ENCODE data around the gene CCDC12.

DNA sequence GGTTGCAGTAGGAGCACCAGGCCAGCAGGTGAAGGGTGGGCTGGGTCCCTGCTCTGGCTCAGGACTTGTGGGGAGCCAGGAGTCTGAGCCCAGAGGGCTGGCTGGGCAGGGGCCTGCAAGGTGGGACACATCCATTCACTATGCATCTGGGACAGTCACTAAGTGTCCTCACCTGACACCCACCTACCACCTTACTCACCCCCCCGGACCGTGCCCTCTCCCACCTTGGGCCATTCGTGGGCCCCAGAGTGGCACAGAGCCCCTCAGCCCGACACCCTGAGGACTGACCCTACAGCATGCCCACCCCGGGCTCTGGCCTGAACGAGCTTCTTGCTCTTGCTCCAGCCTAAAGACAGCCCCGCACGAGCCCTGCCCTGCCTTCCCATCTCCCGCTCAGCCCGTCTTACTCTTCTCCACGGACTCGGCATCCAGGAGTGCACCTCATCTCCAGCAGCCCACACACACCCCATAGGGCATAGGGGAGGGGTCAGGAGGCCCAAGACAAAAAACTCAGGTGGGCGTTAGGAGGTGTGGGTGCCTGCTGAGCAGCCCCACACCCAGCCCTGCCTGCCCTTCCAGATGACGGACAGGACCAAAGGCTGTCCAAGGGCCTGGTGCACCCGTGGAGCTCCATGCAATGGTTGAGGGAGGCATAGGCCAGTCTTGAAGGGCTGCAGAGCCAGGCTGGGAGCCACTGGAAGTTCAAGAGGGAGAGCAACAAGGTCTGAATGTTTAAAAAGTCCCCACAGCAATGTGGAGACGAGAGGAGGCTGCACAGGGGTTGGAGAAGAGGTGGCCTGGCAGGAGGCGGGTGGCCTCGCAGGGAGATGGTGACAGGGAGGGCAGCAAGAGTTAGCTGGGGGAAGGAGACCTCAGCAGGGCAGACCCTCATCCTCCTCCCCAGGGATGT, 72.0 kb downstream of the CCDC12 start:
- no peak for TF ChIP-seq ZNF70 (CRISPR knock-in tag; IDR thresholded peaks at IDR 0.05)
- no peak for TF ChIP-seq BACH2 (CRISPR knock-in tag; IDR thresholded peaks at IDR 0.05; ENCODE audit: borderline replicate concordance)
- TF ChIP-seq, protein P1, sequence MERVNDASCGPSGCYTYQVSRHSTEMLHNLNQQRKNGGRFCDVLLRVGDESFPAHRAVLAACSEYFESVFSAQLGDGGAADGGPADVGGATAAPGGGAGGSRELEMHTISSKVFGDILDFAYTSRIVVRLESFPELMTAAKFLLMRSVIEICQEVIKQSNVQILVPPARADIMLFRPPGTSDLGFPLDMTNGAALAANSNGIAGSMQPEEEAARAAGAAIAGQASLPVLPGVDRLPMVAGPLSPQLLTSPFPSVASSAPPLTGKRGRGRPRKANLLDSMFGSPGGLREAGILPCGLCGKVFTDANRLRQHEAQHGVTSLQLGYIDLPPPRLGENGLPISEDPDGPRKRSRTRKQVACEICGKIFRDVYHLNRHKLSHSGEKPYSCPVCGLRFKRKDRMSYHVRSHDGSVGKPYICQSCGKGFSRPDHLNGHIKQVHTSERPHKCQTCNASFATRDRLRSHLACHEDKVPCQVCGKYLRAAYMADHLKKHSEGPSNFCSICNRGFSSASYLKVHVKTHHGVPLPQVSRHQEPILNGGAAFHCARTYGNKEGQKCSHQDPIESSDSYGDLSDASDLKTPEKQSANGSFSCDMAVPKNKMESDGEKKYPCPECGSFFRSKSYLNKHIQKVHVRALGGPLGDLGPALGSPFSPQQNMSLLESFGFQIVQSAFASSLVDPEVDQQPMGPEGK (CRISPR knock-in tag; IDR thresholded peaks at IDR 0.05; ENCODE audit: borderline replicate concordance), result no peak
- TF ChIP-seq ISL1 (CRISPR knock-in tag; IDR thresholded peaks at IDR 0.05), result no peak
- TF ChIP-seq, protein P2, sequence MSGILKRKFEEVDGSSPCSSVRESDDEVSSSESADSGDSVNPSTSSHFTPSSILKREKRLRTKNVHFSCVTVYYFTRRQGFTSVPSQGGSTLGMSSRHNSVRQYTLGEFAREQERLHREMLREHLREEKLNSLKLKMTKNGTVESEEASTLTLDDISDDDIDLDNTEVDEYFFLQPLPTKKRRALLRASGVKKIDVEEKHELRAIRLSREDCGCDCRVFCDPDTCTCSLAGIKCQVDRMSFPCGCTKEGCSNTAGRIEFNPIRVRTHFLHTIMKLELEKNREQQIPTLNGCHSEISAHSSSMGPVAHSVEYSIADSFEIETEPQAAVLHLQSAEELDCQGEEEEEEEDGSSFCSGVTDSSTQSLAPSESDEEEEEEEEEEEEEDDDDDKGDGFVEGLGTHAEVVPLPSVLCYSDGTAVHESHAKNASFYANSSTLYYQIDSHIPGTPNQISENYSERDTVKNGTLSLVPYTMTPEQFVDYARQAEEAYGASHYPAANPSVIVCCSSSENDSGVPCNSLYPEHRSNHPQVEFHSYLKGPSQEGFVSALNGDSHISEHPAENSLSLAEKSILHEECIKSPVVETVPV (CRISPR knock-in tag; IDR thresholded peaks at IDR 0.05), result no peak
- no peak for TF ChIP-seq ARNTL (CRISPR knock-in tag; IDR thresholded peaks at IDR 0.05; ENCODE audit: borderline replicate concordance, low read depth)
- TF ChIP-seq RARB (CRISPR knock-in tag; IDR thresholded peaks at IDR 0.05), result no peak
- no peak for TF ChIP-seq SNAI2 (CRISPR knock-in tag; IDR thresholded peaks at IDR 0.05)
- TF ChIP-seq ESRRG (CRISPR knock-in tag; IDR thresholded peaks at IDR 0.05), result no peak
- TF ChIP-seq ZFP30 (CRISPR knock-in tag; IDR thresholded peaks at IDR 0.05), result no peak
- TF ChIP-seq, protein P3, sequence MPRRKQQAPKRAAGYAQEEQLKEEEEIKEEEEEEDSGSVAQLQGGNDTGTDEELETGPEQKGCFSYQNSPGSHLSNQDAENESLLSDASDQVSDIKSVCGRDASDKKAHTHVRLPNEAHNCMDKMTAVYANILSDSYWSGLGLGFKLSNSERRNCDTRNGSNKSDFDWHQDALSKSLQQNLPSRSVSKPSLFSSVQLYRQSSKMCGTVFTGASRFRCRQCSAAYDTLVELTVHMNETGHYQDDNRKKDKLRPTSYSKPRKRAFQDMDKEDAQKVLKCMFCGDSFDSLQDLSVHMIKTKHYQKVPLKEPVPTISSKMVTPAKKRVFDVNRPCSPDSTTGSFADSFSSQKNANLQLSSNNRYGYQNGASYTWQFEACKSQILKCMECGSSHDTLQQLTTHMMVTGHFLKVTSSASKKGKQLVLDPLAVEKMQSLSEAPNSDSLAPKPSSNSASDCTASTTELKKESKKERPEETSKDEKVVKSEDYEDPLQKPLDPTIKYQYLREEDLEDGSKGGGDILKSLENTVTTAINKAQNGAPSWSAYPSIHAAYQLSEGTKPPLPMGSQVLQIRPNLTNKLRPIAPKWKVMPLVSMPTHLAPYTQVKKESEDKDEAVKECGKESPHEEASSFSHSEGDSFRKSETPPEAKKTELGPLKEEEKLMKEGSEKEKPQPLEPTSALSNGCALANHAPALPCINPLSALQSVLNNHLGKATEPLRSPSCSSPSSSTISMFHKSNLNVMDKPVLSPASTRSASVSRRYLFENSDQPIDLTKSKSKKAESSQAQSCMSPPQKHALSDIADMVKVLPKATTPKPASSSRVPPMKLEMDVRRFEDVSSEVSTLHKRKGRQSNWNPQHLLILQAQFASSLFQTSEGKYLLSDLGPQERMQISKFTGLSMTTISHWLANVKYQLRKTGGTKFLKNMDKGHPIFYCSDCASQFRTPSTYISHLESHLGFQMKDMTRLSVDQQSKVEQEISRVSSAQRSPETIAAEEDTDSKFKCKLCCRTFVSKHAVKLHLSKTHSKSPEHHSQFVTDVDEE (CRISPR knock-in tag; IDR thresholded peaks at IDR 0.05), result no peak
- no peak for TF ChIP-seq GLIS3 (CRISPR knock-in tag; IDR thresholded peaks at IDR 0.05)
- TF ChIP-seq, protein P4, sequence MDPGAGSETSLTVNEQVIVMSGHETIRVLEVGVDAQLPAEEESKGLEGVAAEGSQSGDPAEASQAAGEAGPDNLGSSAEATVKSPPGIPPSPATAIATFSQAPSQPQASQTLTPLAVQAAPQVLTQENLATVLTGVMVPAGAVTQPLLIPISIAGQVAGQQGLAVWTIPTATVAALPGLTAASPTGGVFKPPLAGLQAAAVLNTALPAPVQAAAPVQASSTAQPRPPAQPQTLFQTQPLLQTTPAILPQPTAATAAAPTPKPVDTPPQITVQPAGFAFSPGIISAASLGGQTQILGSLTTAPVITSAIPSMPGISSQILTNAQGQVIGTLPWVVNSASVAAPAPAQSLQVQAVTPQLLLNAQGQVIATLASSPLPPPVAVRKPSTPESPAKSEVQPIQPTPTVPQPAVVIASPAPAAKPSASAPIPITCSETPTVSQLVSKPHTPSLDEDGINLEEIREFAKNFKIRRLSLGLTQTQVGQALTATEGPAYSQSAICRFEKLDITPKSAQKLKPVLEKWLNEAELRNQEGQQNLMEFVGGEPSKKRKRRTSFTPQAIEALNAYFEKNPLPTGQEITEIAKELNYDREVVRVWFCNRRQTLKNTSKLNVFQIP (CRISPR knock-in tag; IDR thresholded peaks at IDR 0.05; ENCODE audit: borderline replicate concordance, low read depth), result no peak
- TF ChIP-seq, protein P5, sequence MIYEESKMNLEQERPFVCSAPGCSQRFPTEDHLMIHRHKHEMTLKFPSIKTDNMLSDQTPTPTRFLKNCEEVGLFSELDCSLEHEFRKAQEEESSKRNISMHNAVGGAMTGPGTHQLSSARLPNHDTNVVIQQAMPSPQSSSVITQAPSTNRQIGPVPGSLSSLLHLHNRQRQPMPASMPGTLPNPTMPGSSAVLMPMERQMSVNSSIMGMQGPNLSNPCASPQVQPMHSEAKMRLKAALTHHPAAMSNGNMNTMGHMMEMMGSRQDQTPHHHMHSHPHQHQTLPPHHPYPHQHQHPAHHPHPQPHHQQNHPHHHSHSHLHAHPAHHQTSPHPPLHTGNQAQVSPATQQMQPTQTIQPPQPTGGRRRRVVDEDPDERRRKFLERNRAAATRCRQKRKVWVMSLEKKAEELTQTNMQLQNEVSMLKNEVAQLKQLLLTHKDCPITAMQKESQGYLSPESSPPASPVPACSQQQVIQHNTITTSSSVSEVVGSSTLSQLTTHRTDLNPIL (CRISPR knock-in tag; IDR thresholded peaks at IDR 0.05; ENCODE audit: low read depth), result no peak

Data from SK-N-SH treated with all-trans-retinoic acid at 6 μM for 48 hours (cell line).